HG03064 (cell line): ENCODE measurements around the gene EGFR.
"Not testable (repeated sequence)": the region's sequence is repeated elsewhere in the genome, so short reads cannot be mapped to it uniquely, and the experiment has no call there.

Experiments
- ATAC-seq: cut with Tn5 transposase; IDR thresholded peaks from one replicate; pipeline ENCODE4 v1.9.1; 2021; ENCODE audit warnings: low read depth; ENCODE audit not compliant: unreplicated experiment

The EGFR gene

DNA sequence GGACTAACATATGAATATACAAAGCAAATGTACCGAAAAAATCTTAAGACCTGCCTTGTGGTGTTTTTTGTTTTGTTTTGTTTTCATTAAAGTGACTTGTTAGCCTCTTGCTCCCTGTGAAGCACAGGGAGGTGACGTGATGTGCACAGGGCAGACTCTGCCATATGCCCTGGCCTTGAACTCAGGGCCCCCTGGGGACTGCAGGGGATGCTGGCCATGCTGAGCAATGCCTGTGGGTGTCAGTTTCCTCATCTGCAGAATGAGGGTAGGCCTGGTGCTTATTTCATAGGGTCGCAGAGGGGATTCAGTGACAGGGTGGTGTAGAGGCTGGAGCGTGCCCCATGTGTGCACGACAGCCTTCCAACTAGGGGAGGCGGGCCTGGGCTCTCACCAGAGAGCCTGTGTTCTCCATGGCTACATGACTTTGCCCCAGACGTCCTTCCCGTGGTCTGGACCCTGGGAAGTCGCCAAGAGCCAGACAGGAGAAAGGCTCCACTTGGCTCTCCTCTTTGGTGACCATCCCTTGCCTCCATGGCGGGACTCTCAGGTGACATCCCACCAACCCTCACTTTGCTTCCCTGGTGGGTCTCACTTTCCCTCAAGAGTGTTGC lies 14.5 kb downstream of the EGFR start:
- no peak for ATAC-seq

DNA sequence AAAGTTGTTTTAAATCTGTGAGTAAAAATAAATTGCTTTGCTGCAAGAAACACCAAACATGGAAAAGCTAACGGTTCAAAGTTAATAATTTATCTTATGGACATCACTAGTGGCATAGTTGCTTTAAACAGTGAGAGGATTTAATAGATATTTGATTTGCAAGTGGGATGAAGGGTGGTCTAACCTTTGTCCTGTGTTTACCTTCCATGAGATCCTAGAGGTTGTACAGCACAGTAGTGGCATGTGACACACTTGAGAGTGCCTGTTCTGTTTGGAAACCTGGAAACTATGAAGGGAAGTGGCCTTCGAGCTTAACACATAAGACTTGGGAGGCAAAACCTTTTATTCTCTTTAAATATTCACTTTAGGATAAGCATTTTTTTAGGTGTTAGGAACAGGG lies 16.0 kb downstream of the EGFR start:
- no peak for ATAC-seq

DNA sequence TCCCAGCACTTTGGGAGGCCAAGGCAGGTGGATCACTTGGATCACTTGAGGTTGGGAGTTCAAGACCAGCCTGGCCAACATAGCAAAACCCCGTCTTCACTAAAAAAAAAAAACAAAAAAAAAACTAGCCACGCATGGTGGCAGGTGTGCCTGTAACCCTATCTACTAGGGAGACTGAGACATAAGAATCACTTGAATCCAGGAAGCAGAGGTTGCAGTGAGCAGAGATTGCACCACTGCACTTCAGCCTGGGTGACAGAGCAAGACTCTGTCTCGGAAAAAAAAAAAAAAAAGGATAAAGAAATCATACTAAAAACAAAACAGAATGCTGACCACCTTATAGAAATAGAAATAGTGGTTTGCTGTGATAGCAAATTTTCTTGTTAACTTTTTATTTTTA lies 16.6 kb downstream of the EGFR start:
- ATAC-seq, result not testable (repeated sequence)

DNA sequence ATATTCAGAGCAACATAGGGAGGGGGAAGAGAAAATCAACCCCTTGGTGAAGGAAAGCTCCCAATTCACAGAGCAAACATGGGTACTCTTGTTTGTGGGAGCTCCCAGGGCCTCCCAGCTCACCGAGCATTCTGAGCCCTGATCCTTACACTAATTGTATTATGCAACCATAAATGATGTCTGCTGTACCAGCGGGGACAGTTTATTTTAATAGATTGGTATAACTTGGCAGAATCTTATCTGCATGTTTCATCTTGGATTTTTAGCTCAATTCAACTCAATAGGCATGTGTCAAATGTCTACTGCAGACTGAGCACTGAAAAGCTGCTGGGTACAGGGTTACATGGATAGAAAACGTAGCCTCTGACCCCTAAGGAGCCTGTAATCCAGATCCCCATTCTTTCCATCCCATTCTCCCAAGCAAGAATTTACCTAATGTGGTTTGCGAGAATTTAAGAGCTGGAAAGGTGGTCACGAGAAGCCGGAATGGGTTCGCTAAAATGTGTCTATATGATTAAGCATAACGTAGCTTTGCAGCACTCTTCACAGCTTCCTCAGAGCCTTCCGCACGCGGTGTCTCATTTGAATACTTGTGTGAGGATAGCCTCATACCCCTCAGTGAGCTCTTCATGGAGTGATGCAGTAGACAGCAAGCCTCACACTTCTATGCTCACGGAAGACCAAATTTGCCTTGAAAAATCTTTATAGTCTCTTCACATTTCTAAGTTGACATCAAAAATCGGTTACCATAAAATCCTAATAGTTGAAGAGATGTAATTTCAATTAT lies 18.3 kb downstream of the EGFR start:
- ATAC-seq, result no peak

DNA sequence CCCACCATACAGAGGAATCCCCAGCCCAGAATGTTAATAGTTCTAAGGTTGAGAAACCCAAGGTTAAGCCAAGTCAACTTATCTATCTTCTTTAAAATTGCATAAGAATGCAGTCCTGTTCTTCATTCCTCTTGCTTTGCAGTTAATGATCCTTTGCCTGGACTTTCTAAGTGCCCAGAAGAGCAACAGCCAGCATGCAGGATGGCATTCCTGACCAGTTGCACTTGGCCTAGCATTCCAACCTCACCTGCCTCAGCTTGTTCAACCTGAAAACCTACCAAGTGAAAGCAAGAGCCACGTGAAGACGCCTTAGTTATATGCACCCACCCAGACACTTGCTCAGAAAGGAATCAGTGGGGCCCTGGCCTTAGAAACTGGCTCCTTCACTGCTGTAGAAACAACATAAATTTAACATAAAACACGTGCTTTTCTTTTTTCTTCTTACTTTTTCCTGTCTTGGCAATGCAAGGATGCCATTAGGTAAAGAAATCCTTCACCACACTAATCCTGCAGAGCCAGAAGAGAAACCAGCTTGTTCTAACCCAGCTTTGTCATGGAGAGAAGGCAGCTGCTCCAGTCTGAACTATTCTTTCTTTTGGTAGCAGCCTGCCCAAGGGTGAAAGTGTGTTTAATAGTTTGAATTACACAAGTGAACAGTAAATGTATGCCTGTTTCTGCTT lies 25.0 kb downstream of the EGFR start:
- no peak for ATAC-seq

DNA sequence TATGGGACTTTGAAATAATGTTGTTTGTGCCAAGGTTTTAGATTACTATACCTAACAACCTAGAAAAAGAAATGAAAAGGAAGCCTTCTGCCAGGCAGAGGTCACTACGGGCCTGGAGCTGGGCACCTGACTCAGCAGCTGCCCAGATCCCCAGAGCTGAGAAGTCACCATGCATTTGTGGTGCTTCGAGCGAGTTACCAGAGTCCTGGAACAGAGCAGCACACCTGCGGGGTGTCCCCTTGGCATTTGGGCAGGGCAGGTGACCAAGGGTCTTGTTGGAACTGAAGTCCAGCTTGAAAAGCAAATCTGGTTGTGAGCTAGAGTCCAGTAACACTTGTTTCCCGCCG lies 25.5 kb downstream of the EGFR start:
- ATAC-seq, result no peak

DNA sequence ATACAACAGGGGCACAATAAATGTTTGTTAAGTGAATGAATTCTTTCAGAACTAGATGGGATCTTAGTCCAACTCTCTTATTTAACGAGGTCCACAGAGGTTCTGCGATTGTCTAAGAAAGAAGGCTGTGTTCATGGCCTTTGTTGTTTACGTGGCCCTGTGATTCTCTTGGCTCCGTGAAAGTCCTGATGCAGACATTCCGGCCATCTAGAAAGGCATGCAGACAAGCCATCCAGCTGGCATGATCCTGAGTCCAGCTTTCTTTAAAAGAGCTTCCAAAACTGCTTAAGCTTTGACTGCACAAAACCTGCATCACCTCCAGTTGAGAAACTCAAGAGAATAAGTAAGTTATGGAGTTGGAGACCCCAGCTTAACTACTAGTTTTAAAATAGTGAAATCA lies 26.0 kb downstream of the EGFR start:
- ATAC-seq, result no peak

DNA sequence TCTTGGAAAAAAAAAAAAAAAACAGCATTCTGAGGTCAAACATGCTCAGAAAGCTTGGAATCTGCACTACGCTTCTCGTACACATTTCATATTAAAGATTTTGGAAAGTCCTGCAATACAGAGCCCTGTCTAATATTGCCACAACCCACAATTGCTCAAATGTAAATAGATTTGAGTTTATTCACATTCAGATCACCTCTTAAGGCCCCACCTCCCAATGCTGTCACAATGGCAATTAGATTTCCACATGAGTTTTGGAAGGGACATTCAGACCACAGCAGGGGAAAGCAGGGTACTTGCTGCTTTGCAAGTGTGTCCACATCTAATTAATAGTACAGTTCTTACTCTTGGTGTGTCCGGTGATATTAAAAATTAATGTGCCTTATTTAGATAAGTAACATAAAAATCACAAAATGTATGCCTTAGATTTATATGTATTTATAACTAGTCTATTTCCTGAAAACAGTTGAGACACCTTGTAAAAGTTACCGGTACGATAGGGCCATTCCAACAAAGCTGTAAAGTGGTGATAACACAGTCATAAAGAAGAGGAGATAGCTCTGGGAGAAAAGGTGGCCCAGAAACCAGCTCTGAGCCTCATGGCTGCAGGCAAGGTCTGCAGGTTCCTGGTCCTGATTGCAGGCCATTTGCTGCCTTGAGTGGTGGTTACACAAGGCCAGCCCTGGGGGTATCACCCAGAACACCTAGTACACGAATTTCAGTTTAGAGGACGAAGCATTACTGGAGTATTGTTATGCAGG lies 27.9 kb downstream of the EGFR start:
- ATAC-seq, result no peak

DNA sequence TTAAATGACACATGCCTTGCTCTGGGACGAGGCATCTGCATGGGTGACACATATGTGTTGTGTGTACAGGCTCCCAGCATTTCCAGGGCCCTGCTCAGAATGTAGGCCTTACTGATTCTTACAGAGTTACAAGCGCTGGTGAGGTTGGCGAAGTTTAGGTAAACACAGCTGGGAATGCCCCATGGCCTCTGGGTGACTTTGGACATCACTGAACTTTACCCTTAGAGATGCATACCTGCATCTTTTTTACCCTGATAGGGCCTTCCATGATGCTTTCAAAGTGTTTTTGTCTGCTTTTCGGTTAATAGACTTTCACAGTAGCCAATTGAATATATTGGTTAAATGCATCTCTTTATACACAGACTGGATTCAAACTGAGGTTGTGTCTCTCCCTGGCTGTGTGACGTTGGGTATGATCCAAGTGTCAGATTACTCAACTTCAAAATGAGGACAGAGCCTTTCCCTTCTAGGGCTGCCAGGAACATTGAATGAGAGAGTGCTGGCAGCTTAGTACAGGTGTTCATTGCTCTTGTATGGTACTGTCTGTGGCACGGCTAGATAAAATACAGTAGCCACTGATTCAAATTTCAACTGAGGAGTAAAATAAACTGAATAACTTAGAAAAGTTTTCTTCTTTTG lies 29.5 kb downstream of the EGFR start:
- no peak for ATAC-seq

DNA sequence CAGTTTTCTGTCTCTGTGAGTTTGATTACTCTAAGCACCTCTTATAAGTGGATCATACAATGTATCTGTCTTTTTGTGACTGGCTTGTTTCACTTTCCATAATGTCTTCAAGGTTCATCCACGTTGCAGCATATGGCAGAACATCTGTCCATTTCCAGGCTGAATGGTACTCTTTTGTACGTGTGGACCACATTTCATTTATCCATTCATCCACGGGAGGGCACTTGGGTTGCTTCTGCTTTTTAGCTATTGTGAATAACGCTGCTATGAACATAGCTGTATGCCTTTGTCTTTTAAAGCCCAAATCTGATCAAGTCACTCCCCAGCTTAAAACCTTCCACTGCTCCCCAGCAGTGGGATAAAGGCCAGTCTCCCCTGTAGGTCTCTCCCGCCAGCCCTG lies 31.5 kb downstream of the EGFR start:
- ATAC-seq, result no peak

DNA sequence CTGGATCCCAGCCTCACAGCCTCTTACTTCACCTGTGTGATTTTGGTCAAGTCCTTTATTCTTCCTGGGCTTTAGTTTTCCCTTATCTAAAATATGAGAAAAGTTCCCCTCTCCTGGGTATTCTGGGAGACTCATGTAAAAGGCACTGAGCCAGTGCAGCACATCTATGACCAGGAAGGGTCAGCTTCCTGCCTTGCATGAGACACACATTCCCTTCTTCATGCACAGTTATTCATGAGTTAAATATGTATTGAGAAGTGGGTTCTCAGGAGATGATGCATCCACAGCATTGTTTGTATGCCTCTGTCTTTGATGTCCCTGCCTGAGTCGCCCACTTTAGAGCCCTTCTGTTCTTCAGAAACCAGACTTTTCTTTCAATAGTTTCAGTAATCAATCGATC lies 33.3 kb downstream of the EGFR start:
- no peak for ATAC-seq

DNA sequence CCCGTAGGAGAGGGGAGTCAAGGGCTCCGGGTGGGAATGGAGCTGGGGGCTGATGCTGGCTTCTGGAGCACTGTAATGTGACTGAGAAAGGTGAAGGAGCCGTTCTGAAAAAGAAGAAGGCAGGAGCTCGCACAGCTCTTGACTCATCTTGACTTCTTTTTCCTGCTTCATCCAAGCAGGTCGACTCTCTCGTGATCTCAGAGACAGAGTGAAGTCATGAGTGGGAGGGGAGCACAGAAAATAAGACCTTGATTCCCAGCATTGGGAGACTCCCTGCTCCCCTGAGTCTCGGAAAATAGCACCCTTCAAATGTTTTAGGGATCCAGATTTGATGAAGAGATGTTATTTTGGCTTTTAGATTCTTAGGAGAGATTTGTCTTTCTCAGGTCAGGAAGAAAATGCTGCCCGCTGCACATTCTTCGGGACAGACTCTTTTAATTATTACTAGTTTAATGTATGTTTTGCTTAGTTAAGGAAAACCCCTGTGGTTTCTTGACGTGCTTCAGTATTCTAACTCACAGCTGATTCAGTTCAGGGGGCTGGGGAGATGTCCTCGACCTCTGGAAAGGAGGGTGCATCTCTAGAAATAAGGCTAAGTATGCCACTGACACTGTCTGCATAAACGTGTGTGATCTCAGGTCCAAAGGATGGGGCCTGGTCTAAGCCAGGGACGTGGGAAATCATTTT lies 34.1 kb downstream of the EGFR start:
- ATAC-seq, result no peak

DNA sequence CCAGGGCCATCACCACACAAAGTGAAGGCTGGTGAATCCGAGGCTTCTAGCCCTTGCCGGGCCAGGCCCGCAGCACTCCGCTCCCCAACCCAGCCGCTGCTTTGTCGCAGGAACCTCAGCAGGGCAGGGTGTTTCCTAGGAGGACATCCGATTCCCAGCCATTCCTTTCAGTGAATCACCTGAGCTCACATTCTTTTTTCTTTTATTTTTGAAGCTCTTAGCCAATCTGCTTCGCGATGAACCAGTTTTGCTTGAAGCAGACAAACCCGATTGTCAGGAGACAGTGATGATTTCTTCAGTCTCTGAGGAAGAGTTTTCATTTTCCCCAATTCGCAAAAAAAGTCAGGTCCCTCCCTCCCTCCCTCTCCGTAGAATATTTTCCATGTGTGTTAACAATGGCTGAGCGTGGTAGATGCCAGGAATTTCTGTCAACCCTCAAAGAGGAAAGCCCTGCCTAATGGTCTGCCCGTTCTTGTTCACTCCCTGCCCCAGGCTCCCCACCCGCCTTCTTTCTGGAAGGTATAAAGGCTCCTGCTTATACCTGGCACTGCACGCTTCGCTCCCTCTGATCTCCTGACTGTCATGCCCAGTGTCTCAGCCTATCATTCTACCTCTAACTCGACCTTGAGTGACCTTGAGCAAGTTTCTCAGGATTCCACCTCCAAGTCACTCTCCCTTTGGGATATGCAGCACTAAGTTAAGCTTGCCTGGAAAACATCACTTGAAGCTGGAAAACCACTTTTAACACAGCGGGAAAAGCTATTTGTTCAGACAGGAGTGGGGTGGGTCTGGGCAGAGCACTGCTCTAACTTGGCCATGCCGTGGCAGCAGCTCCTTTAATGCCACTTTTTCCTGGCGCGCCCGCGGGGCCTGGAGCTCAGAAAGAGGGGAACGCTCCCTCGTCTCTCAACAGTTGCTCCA lies 35.1 kb downstream of the EGFR start:
- ATAC-seq, result no peak

DNA sequence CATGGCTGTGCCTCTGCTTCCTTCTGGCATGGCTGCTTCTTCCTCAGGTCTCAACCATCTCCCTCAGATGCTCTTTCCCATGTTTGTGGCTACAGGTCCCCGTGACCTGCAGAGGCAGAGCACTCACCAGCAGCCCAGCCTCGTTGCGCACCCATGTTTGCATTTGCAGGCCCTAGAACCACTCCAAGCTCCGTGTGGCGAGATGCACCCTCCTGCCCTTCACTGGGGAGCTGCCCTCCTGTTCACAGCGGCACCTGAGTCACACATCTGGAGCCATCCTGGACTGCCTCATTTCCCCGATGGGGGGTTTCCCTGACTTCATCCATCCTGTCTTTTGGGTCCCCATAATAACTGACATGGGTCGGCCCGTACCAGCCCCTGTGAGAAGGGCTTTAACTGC lies 35.9 kb downstream of the EGFR start:
- ATAC-seq, result no peak

DNA sequence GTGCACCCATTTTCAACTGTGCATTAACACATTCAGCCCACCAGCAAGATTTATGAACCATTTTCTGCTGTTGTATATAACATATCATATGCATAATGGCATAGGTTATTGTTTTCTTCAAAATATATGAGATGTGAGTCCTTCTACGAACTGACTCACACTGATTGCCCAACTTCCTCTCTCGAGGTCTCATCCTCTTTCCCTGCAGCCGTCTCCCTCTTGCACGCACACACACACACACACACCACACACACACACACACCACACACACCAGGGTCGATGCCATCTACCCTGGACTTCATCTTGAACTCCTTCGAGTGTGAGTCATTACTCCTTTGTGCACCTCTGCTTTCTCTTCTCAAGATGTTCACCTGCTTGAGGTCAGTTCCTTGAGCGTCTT lies 36.7 kb downstream of the EGFR start:
- ATAC-seq, result no peak

DNA sequence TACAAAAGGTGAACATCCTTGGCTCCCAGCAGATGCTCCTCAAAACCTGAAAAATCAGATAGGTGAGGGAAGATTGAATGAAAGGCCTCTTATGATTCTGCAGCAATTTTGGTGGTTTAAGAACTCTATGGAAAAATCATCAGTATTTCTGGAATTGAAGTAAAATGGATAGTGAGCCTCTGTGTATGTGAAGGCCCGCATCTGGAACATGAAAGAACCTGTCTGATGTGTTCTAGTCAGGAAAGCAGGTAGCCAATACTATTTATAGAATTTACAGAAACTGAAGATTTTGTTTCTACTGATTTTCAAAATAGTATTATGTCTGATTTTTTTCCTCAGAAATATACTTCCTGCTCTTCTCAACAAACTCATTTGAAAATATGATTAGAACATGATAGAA lies 37.3 kb downstream of the EGFR start:
- no peak for ATAC-seq

DNA sequence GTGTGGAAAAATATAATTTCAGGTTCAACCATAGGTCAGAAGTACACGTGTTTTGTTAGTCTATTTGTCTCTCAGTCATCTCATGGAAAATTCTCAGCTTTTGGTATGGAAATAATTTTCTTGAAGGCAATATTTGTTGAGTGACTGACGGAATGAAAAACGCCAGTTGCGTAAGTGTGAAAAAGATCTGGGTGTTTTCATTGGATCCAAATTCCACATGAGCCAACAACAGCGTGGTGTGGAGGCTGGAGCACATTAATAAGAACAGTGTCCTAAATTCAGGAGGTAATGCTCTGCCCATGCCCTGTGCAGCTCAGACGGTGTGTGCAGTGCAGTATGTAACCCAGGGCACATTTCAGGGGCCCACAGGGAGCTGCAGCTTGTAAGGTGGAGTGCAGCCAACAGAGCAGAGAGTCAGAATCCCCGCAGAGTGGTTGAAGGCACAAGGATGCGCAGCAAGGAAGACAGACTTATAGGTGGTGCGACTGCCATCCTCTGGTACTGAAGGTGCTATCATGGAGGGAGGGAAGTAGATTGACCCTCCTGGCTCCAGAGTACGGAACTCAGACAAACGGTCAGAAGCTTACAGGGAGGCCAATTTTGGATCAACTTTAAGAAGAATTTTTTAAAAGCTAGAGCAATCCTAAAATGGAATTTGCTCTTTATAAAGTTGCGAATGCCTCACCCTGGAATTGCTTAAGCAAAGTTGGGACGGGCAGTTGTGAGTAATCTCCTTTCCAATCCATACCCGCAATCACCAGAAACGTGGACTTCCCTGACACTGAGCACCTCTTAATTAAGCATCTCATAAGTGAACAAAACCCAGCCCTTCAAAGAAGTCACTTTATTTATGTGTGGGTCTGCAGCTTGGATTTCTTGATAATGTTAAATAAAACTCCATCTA lies 38.0 kb downstream of the EGFR start:
- ATAC-seq, result no peak

DNA sequence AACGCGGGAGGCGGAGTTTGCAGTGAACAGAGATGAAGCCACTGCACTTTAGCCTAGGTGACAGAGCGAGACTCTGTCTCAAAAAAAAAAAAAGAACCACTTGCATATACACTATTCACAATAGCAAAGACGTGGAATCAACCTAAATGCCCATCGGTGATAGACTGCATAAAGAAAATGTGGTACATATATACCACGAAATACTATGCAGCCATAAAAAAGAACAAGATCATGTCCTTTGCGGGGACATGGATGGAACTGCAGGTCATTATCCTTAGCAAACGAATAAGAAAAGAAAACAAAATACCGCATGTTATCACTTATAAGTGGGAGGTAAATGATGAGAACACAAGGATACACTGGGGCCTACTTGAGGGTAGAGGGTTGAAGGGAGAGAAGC lies 39.5 kb downstream of the EGFR start:
- ATAC-seq, result no peak
